ENCODE results near the gene PHACTR2. TPM values are rescaled to one million over a fixed set of nuclear protein-coding genes. Genes with fewer than 3 reads are reported as not detected.

The PHACTR2 gene
- total RNA-seq, 2 donors from 2014 or later, result 17.9 to 35.6 TPM

DNA sequence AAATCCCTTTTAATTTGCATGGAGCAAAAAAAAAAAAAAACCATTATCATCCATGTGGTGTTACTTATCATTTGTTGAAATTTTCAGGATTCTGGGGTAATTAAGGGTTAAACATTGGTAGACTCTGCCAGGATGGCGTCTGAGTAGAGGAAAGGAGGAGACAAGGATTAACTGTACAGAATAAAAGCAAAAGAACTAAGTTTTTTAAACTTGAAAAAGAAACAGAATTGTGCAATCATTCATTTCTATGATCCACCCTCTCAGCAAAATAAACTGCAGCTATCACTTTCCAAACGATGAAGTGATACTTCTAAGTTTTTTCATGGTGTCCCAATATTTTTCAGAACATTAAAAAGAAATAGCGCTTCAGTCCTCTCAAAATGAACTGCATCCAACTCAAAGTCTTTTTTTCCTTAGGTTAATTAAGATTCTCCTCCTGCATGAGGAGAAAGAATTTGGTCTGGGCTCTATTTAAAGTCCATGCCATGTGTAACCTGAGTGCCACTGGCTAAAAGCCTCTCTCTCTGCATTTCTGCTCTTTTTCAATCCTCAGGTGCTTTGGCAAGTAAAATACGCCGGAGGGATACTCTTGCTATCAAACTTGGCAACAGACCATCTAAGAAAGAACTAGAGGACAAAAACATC, 95.9 kb downstream of the PHACTR2 start:
- ATAC-seq (no peak), DNase-seq (no peak)
- H3K27ac ChIP-seq, result no peak overlapping the region
- H3K27me3 ChIP-seq, result no peaks in the 10 kb centered on the region
- WGBS, 2 donors, result 65 to 74% methylated on average over 5 of the region's 5 CpGs
- intact Hi-C loops (cut with DNase I), result no loop called here
- H3K4me1 ChIP-seq, result peaks cover 5% of the 10 kb centered on the region
- H3K9me3 ChIP-seq, result no peaks in the 10 kb centered on the region
- peaks cover 0 to 2% of the 10 kb centered on the region in 2 donors for H3K36me3 ChIP-seq (replicated peaks in 1 of 2; ENCODE audit: insufficient read depth in 1 of 2, low read depth in 2 of 2)
- no peak for TF ChIP-seq POLR2A (IDR thresholded peaks at IDR 0.05)
- TF ChIP-seq, protein P1, sequence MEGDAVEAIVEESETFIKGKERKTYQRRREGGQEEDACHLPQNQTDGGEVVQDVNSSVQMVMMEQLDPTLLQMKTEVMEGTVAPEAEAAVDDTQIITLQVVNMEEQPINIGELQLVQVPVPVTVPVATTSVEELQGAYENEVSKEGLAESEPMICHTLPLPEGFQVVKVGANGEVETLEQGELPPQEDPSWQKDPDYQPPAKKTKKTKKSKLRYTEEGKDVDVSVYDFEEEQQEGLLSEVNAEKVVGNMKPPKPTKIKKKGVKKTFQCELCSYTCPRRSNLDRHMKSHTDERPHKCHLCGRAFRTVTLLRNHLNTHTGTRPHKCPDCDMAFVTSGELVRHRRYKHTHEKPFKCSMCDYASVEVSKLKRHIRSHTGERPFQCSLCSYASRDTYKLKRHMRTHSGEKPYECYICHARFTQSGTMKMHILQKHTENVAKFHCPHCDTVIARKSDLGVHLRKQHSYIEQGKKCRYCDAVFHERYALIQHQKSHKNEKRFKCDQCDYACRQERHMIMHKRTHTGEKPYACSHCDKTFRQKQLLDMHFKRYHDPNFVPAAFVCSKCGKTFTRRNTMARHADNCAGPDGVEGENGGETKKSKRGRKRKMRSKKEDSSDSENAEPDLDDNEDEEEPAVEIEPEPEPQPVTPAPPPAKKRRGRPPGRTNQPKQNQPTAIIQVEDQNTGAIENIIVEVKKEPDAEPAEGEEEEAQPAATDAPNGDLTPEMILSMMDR (IDR thresholded peaks at IDR 0.05), result no peak
- no peak overlapping the region for H3K4me3 ChIP-seq

DNA sequence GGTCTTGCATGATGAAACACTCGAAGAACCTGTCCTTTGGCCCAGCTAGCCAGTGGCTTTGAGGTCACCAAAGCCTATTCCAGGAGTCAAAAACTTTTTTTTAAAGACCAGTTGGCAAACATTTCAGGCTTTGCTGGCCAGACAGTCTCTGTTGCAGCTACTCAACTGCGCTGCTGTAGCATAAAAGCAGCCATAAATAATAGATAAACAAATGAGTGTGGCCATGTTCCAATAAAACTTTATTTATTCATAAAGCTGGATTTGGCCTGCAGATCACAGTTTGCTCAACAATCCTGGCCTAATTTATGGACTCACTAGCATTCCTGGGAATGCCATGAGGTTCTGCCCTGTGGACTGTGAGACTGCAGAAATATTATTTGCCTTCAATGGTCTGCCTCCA, 96.6 kb downstream of the PHACTR2 start:
- no peak for ATAC-seq

DNA sequence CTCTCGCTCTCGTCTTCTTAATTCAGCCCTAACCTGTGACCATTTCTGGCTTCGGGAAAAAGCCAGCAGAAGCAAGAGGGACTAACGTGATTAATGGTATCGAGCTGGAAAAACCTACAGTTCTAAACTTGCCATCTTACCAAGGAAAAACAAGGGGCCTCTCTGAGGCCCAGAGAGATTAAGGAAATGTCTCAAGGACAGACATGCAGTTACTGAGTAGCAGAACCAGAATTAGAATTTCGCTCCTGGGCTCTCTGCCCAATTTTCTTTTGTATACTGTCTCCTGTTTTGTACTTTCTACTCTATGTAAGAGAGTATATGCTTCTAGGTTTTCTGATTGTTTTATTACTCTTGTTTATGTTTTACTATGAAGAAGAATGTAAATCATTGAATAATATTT, 97.6 kb downstream of the PHACTR2 start:
- H3K27ac ChIP-seq, result no peak overlapping the region
- ATAC-seq (no peak), DNase-seq (peak in 1 of 4 donors; percentile 10)
- peaks cover 0 to 2% of the 10 kb centered on the region in 2 donors for H3K36me3 ChIP-seq (replicated peaks in 1 of 2; ENCODE audit: insufficient read depth in 1 of 2, low read depth in 2 of 2)
- 41 to 48% methylated on average over 6 of the region's 6 CpGs for WGBS, 2 donors
- no peak overlapping the region for H3K4me3 ChIP-seq
- no peak for TF ChIP-seq POLR2A (IDR thresholded peaks at IDR 0.05)
- TF ChIP-seq, protein P1 (IDR thresholded peaks at IDR 0.05), result no peak
- intact Hi-C loops (cut with DNase I), result no loop called here
- H3K27me3 ChIP-seq, result no peaks in the 10 kb centered on the region
- H3K4me1 ChIP-seq, result peaks cover 5% of the 10 kb centered on the region
- no peaks in the 10 kb centered on the region for H3K9me3 ChIP-seq

More for the DNA sequence above, 96.6 kb downstream of the PHACTR2 start:
- Histone ChIP-seq H3K27me3 (no peaks in the 10 kb centered on the region), H3K4me3 (no peak overlapping the region), H3K9me3 (no peaks in the 10 kb centered on the region), H3K4me1 (peaks cover 5% of the 10 kb centered on the region), H3K36me3 (replicated peaks in 1 of 2; ENCODE audit: insufficient read depth in 1 of 2, low read depth in 2 of 2) (peaks cover 0 to 2% of the 10 kb centered on the region in 2 donors), H3K27ac (no peak overlapping the region)
- 85 to 92% methylated on average over 2 of the region's 2 CpGs for WGBS, 2 donors
- no peak for DNase-seq
- TF ChIP-seq, protein P1 (IDR thresholded peaks at IDR 0.05), result no peak
- no peak for TF ChIP-seq POLR2A (IDR thresholded peaks at IDR 0.05)
- intact Hi-C loops (cut with DNase I), result no loop called here

DNA sequence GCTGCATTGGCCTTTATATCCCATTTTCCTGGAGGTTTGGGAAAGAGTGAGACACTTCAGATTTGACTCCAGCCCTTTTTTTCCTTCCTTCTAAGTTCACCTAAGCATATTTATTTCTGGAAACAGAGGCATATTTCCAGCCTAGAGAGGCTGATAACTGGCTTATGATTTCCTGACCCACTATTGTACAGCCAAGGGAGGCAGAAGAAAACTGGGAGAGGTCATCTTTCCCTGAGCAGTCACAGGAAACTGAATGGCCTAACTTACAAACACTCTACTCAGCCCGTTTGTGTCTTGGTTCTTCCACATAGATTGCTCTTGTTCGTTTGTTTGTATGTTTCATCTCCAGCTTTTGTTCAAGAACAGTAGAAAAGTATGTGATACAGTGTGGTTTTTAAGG, 101.2 kb downstream of the PHACTR2 start:
- H3K4me3 ChIP-seq, result no peak overlapping the region
- H3K27me3 ChIP-seq, result no peaks in the 10 kb centered on the region
- WGBS, 2 donors, result 73 to 92% methylated on average over 2 of the region's 2 CpGs
- peaks cover 5% of the 10 kb centered on the region for H3K4me1 ChIP-seq
- H3K27ac ChIP-seq, result no peak overlapping the region
- ATAC-seq (no peak), DNase-seq (no peak)
- peaks cover 0 to 2% of the 10 kb centered on the region in 2 donors for H3K36me3 ChIP-seq (replicated peaks in 1 of 2; ENCODE audit: insufficient read depth in 1 of 2, low read depth in 2 of 2)
- TF ChIP-seq, protein P1 (IDR thresholded peaks at IDR 0.05), result no peak
- TF ChIP-seq POLR2A (IDR thresholded peaks at IDR 0.05), result no peak
- intact Hi-C loops (cut with DNase I), result no loop called here
- H3K9me3 ChIP-seq, result no peaks in the 10 kb centered on the region

DNA sequence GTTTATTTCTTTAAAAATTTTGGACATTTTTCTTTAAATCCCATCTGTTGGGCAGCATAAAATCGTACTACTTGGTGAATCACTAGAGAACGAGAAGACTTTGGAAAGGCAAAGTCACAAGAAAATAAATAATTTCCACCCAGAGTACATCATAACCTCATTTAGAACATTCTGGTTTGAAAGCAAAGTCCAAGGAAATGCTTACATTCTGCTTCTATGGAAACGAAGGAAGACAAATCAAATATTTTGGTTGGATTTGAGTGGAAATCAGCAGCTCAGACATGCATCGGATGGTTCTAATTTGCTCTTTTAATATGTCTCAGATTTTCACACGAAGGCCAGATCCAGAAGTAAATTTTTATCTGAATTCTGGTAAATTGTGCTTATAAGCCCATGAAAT, 104.7 kb downstream of the PHACTR2 start:
- no peaks in the 10 kb centered on the region for H3K36me3 ChIP-seq (replicated peaks in 1 of 2; ENCODE audit: insufficient read depth in 1 of 2, low read depth in 2 of 2)
- H3K9me3 ChIP-seq, result peaks cover 0 to 5% (median 0%) of the 10 kb centered on the region in 3 donors
- H3K27ac ChIP-seq, result no peak overlapping the region
- DNase-seq (no peak), ATAC-seq (no peak)
- TF ChIP-seq POLR2A (IDR thresholded peaks at IDR 0.05), result no peak
- TF ChIP-seq, protein P1 (IDR thresholded peaks at IDR 0.05), result no peak
- intact Hi-C loops (cut with DNase I), result no loop called here
- WGBS, 2 donors, result 78 to 80% methylated on average over 5 of the region's 5 CpGs
- H3K4me1 ChIP-seq, result no peaks in the 10 kb centered on the region
- no peaks in the 10 kb centered on the region for H3K27me3 ChIP-seq
- H3K4me3 ChIP-seq, result no peak overlapping the region

Data from body of pancreas (tissue), 4 donors.